HepG2 (cell line): ENCODE measurements around the gene P2RX2. TPM values are rescaled to one million over a fixed set of nuclear protein-coding genes. Genes with fewer than 3 reads are reported as not detected.

Experiments used
- ARNT2 ChIP-seq: sonication (generic); formaldehyde crosslinking; IDR thresholded peaks from 2 replicates; pipeline ENCODE4 v1.8.0; 2022; ENCODE audit warnings: mild to moderate bottlenecking, low read depth, missing genetic modification reagents, moderate library complexity
- BRF2 ChIP-seq: sonication (generic); formaldehyde crosslinking; IDR thresholded peaks from 2 replicates; pipeline ENCODE4 v1.8.1; 2022; ENCODE audit warnings: mild to moderate bottlenecking, missing genetic modification reagents
- DBP ChIP-seq: sonication (generic); formaldehyde crosslinking; IDR thresholded peaks from 2 replicates; pipeline ENCODE4 v1.4.0; 2020; ENCODE audit warnings: missing genetic modification reagents; ENCODE audit errors: not compliant biosample characterization
- HMG20A ChIP-seq: IDR thresholded peaks from 2 replicates; pipeline ENCODE4 v1.6.1; 2016; ENCODE audit warnings: borderline replicate concordance
- MTA1 ChIP-seq: sonication (generic); formaldehyde crosslinking; IDR thresholded peaks from 2 replicates; pipeline ENCODE4 v1.4.0; 2020; ENCODE audit warnings: missing genetic modification reagents, mild to moderate bottlenecking, borderline replicate concordance
- SOX13 ChIP-seq, 3 experiments: fragments of 450-650 bp in 1 of 3; sonication (generic) in 1 of 3; formaldehyde crosslinking in 1 of 3; IDR thresholded peaks in 2 of 3; conservative IDR thresholded peaks in 1 of 3; 2 replicates each; pipeline versions ENCODE4 v1.5.0 to v1.6.1; 2016 to 2020; ENCODE audit warnings: antibody characterized with exemption in 1 of 3, mild to moderate bottlenecking in 1 of 3, missing compliant biosample characterization in 1 of 3, missing genetic modification reagents in 1 of 3, moderate library complexity in 1 of 3
- SRY ChIP-seq: sonication (generic); formaldehyde crosslinking; IDR thresholded peaks from 2 replicates; pipeline ENCODE4 v1.8.0; 2022; ENCODE audit warnings: mild to moderate bottlenecking, missing genetic modification reagents
- ZBTB39 ChIP-seq: sonication (generic); formaldehyde crosslinking; IDR thresholded peaks from 2 replicates; pipeline ENCODE4 v1.5.0; 2020; ENCODE audit warnings: missing genetic modification reagents
- ZSCAN21 ChIP-seq: sonication (generic); formaldehyde crosslinking; IDR thresholded peaks from 2 replicates; pipeline ENCODE4 v1.8.0; 2022; ENCODE audit warnings: mild to moderate bottlenecking, missing genetic modification reagents, moderate library complexity, borderline replicate concordance
- ZSCAN31 ChIP-seq: sonication (generic); formaldehyde crosslinking; IDR thresholded peaks from 2 replicates; pipeline ENCODE4 v1.5.0; 2020; ENCODE audit warnings: low read depth, mild to moderate bottlenecking, missing genetic modification reagents
- polyA plus RNA-seq, 8 experiments: library from polyadenylated mRNA; depleted of rRNA in 3 of 8; stranded (reverse) in 7 of 8; unstranded in 1 of 8; fragments of >200 nt; fragmentation: Illumina TruSeq in 4 of 8; extraction: Trizol in 4 of 8; gene quantifications; 2 replicates each; pipeline versions ENCODE4 v1.2.1 to v1.2.3, GENCODE V29; 2011 to 2016; ENCODE audit warnings: low read depth in 4 of 8, missing spikeins in 1 of 8, mixed read lengths in 1 of 8; ENCODE audit not compliant: insufficient read depth in 1 of 8
- total RNA-seq, 5 experiments: library from RNA; depleted of rRNA; stranded (reverse); fragments of >200 nt; fragmentation: Illumina TruSeq; extraction: Trizol; gene quantifications; 2 replicates each; pipeline ENCODE4 v1.2.3, GENCODE V29; 2016; ENCODE audit warnings: low read depth in 1 of 5
- TF ChIP-seq, protein P1 (sequence below): IDR thresholded peaks from 2 replicates; pipeline ENCODE4 v1.6.1; 2016; ENCODE audit warnings: missing compliant biosample characterization, missing genetic modification reagents, borderline replicate concordance
- TF ChIP-seq, protein P2 (sequence below): sonication (generic); IDR thresholded peaks from 2 replicates; pipeline ENCODE4 v1.6.1; 2016; ENCODE audit warnings: low read depth, borderline replicate concordance
- TF ChIP-seq, protein P3 (sequence below): sonication (generic); formaldehyde crosslinking; IDR thresholded peaks from 2 replicates; pipeline ENCODE4 v1.5.0; 2020; ENCODE audit warnings: missing genetic modification reagents
- TF ChIP-seq, protein P4 (sequence below): fragments of 450-650 bp; IDR thresholded peaks from 2 replicates; pipeline ENCODE4 v1.6.1; 2016

Gene P2RX2
- total and polyA plus RNA-seq, 2 of the 13 experiments (the other 11 are each of a cell fraction or from before 2014, with no cell fraction given): not detected

DNA sequence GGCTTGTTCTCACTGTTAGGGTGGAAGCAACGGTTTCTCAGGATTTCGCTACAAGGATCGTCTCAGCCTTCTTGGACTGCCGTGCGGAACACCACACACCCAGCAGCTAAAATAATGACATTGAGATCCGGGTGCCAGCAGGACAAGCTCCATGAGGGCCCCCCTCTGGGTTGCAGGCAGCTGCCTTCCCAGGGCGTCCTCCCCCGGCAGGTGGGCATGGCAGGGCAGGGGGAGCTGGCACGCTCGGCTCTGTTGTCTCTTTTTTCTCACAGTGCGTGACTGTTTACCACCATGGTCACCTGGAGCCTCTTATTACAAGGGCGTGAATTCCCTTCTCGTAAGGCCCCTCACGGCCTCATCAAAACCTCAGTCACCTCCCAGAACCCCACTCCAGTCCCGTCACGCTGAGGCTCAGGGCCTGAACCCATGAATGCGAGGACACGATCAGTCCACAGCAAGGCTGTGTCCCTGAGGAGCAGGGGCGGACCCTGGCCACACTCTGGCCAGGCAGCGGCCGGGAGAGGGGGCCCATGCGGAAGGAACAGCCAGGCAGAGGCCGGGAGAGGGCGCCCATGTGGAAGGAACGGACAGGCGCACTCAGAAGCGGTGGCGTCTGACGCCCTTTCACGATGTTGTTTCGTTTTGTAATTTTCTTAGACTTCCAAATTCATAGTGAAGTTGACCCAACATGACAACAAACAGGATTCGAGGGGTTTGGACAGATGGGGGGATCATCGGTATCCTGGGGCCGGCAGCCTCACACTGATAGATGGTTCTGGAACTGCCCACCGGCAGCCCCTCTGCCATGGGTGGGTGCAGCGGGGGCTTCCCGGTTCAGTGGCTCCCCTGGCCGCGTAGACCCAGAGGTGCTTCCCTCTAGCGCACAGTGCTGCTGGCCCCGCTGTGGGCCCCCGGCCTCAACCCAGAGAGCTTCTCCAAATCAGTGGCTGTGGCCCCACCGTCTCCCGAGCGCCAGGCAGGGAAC is 18.2 kb upstream of the P2RX2 start (continued):
- no peak for TF ChIP-seq ZBTB39 (CRISPR knock-in tag)
- no peak for TF ChIP-seq ZSCAN31
- 0 out of 2 replicates have a peak, but pooled peaks have one; percentile 10 for TF ChIP-seq ZSCAN21
- TF ChIP-seq, protein P1, sequence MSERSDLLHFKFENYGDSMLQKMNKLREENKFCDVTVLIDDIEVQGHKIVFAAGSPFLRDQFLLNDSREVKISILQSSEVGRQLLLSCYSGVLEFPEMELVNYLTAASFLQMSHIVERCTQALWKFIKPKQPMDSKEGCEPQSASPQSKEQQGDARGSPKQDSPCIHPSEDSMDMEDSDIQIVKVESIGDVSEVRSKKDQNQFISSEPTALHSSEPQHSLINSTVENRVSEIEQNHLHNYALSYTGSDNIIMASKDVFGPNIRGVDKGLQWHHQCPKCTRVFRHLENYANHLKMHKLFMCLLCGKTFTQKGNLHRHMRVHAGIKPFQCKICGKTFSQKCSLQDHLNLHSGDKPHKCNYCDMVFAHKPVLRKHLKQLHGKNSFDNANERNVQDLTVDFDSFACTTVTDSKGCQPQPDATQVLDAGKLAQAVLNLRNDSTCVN (CRISPR knock-in tag): peak; percentile 45; the same call in 1 of the 2 replicates
- TF ChIP-seq HMG20A: 0 out of 2 replicates have a peak, but pooled peaks have one; percentile 15
- TF ChIP-seq SRY (CRISPR knock-in tag): 0 out of 2 replicates have a peak, but pooled peaks have one; percentile 56
- peak; percentile 32; the same call in 1 of the 2 replicates for TF ChIP-seq MTA1 (CRISPR knock-in tag)
- TF ChIP-seq ARNT2: peak; percentile 40; the same call in 1 of the 2 replicates
- no peak for TF ChIP-seq BRF2 (CRISPR knock-in tag)
- no peak for TF ChIP-seq DBP
- no peak for TF ChIP-seq SOX13 (IDR thresholded peaks at IDR 0.05)
- TF ChIP-seq SOX13 (CRISPR knock-in tag; conservative IDR thresholded peaks at IDR 0.05 in 1 of 2, IDR thresholded peaks at IDR 0.05 in 1 of 2): peak in 1 of 2 experiments; percentile 15; a peak in 1 of 4 replicates
- TF ChIP-seq, protein P2, sequence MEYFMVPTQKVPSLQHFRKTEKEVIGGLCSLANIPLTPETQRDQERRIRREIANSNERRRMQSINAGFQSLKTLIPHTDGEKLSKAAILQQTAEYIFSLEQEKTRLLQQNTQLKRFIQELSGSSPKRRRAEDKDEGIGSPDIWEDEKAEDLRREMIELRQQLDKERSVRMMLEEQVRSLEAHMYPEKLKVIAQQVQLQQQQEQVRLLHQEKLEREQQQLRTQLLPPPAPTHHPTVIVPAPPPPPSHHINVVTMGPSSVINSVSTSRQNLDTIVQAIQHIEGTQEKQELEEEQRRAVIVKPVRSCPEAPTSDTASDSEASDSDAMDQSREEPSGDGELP: peak; percentile 17; the same call in 1 of the 2 replicates
- TF ChIP-seq, protein P3, sequence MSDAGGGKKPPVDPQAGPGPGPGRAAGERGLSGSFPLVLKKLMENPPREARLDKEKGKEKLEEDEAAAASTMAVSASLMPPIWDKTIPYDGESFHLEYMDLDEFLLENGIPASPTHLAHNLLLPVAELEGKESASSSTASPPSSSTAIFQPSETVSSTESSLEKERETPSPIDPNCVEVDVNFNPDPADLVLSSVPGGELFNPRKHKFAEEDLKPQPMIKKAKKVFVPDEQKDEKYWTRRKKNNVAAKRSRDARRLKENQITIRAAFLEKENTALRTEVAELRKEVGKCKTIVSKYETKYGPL (CRISPR knock-in tag): no peak
- TF ChIP-seq, protein P4, sequence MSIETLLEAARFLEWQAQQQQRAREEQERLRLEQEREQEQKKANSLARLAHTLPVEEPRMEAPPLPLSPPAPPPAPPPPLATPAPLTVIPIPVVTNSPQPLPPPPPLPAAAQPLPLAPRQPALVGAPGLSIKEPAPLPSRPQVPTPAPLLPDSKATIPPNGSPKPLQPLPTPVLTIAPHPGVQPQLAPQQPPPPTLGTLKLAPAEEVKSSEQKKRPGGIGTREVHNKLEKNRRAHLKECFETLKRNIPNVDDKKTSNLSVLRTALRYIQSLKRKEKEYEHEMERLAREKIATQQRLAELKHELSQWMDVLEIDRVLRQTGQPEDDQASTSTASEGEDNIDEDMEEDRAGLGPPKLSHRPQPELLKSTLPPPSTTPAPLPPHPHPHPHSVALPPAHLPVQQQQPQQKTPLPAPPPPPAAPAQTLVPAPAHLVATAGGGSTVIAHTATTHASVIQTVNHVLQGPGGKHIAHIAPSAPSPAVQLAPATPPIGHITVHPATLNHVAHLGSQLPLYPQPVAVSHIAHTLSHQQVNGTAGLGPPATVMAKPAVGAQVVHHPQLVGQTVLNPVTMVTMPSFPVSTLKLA: no peak
